Activated CD8-positive, alpha-beta T cell treated with anti-CD3 and anti-CD28 coated beads for 36 hours (primary cell): ENCODE results near the gene C6orf47. TPM values are rescaled to one million over a fixed set of nuclear protein-coding genes. Genes with fewer than 3 reads are reported as not detected.

Experiments
- ATAC-seq: fragments of 200-7000 bp; cut with Tn5 transposase; one replicate; pipeline ENCODE4 v1.10.0; 2021; ENCODE audit warnings: mild to moderate bottlenecking, moderate library complexity
- CTCF ChIA-PET: fragments of 350-600 bp; sonication (Branson Sonifier 250); formaldehyde crosslinking; loops from one replicate; lab custom pipeline; 2021; ENCODE audit warnings: antibody characterized with exemption; lab: Charles Lee
- POLR2A ChIA-PET: fragments of 350-600 bp; sonication (Branson Sonifier 250); formaldehyde crosslinking; loops from one replicate; lab custom pipeline; 2021; ENCODE audit warnings: antibody characterized with exemption; lab: Charles Lee
- DNase-seq: peaks from one replicate; pipeline ENCODE4 v3.0.0-alpha.2; 2020
- H3K27ac Mint-ChIP-seq: one replicate; pipeline ENCODE4 v1.8.0; 2021; ENCODE audit warnings: mild to moderate bottlenecking, mixed read lengths
- H3K27me3 Mint-ChIP-seq: one replicate; pipeline ENCODE4 v1.8.0; 2021; ENCODE audit warnings: mixed read lengths
- H3K36me3 Mint-ChIP-seq: one replicate; pipeline ENCODE4 v1.8.0; 2021; ENCODE audit warnings: low read depth, mixed read lengths
- H3K4me1 Mint-ChIP-seq: one replicate; pipeline ENCODE4 v1.8.0; 2021; ENCODE audit warnings: low read depth, mixed read lengths
- H3K4me3 Mint-ChIP-seq: one replicate; pipeline ENCODE4 v1.8.0; 2021; ENCODE audit warnings: mild to moderate bottlenecking, moderate library complexity, mixed read lengths
- H3K9me3 Mint-ChIP-seq: one replicate; pipeline ENCODE4 v1.8.0; 2021; ENCODE audit warnings: mixed read lengths
- intact Hi-C: fragments of 100-400 bp; cut with micrococcal nuclease; formaldehyde crosslinking; loops from one replicate; pipeline ENCODE4 v1.10.0; 2022
- total RNA-seq, 2 experiments: library from RNA; stranded (reverse); gene quantifications; one replicate each; pipeline ENCODE4 v1.2.3, GENCODE V29; 2021
- TF ChIP-seq, protein P1 (sequence below): fragments of 200-600 bp; IDR thresholded peaks from one replicate; pipeline ENCODE4 v1.8.0; 2022; ENCODE audit warnings: antibody characterized with exemption, mild to moderate bottlenecking

The C6orf47 gene
- total RNA-seq, 2 experiments from 2014 or later, result 11.4 to 11.7 TPM

DNA sequence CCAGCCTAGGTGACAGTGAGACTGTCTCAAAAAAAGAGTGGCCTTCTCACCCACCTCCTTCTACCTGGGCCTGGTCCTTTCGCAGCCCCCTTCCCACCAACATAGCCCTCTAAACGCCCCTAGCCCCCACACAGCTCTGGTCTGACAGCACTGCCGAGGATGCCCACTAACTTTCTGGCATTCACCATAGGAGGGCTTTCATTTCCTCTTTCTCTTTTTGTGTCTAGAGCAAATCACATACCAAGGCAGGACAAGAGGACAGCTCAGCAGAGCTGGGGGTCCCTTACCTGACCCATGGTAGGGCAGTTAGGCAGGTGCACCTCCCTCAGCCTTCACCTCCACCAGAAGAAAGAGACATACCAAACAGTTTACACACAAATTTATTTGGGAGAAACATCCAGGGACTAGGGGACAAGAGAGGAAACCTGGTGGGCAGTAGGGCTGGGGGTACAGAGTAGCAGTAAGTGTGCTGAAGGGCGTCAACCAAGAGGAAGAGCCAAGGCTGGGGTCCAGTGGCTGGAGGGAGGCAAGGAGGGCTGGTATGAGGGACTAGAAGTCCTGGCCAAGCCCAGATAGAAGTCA, 15.8 kb upstream of the C6orf47 start:
- TF ChIP-seq, protein P1, sequence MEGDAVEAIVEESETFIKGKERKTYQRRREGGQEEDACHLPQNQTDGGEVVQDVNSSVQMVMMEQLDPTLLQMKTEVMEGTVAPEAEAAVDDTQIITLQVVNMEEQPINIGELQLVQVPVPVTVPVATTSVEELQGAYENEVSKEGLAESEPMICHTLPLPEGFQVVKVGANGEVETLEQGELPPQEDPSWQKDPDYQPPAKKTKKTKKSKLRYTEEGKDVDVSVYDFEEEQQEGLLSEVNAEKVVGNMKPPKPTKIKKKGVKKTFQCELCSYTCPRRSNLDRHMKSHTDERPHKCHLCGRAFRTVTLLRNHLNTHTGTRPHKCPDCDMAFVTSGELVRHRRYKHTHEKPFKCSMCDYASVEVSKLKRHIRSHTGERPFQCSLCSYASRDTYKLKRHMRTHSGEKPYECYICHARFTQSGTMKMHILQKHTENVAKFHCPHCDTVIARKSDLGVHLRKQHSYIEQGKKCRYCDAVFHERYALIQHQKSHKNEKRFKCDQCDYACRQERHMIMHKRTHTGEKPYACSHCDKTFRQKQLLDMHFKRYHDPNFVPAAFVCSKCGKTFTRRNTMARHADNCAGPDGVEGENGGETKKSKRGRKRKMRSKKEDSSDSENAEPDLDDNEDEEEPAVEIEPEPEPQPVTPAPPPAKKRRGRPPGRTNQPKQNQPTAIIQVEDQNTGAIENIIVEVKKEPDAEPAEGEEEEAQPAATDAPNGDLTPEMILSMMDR, result no peak
- CTCF ChIA-PET, result no interaction called here
- Mint-ChIP-seq H3K9me3 (no peaks in the 10 kb centered on the region), H3K36me3 (peaks cover 18% of the 10 kb centered on the region), H3K27ac (no peak overlapping the region), H3K27me3 (no peaks in the 10 kb centered on the region), H3K4me3 (no peak overlapping the region), H3K4me1 (peaks cover 9% of the 10 kb centered on the region)
- DNase-seq (no peak), ATAC-seq (no peak)
- POLR2A ChIA-PET, result interaction anchor here (1.1 kb wide), 1 partner anchor 15 kb away, joined by 3 read pairs; the partner anchor contains the start of gene C6orf47
- intact Hi-C loops, result no loop called here

- Mint-ChIP-seq H3K9me3 (no peaks in the 10 kb centered on the region), H3K4me1 (peaks cover 25% of the 10 kb centered on the region), H3K36me3 (peaks cover 69% of the 10 kb centered on the region), H3K27me3 (no peaks in the 10 kb centered on the region), H3K27ac (peak within 1 kb of the TSS; percentile 59), H3K4me3 (no peak within 1 kb of the TSS)
- POLR2A ChIA-PET, result interaction anchor here (0.6 to 1.6 kb wide), 6 partner anchors 9 to 58 kb away, joined by 3 to 4 read pairs (median 3); partner anchors contain the start of genes C6orf47 and LY6G5C
- intact Hi-C loops, result loop anchor here (10.0 kb wide), 2 partner anchors 125 to 165 kb away; partner anchors contain the start of genes ATP6V1G2, DDX39B and NFKBIL1
- ATAC-seq (no peak), DNase-seq (no peak)
- CTCF ChIA-PET, result interaction anchor here (0.8 to 2.3 kb wide), 4 partner anchors 10 to 283 kb away, joined by 3 to 8 read pairs (median 4); partner anchors contain the start of gene LY6G5C
- TF ChIP-seq, protein P1, result no peak
Observed at GRCh38 chr6:31669676-31670075, 9.1 kb upstream of the C6orf47 start, which contains the start of gene LY6G5B. TSS of gene LY6G5B (plus strand) at chr6:31669976. CDS start at chr6:31670951, 975 bp downstream.

DNA sequence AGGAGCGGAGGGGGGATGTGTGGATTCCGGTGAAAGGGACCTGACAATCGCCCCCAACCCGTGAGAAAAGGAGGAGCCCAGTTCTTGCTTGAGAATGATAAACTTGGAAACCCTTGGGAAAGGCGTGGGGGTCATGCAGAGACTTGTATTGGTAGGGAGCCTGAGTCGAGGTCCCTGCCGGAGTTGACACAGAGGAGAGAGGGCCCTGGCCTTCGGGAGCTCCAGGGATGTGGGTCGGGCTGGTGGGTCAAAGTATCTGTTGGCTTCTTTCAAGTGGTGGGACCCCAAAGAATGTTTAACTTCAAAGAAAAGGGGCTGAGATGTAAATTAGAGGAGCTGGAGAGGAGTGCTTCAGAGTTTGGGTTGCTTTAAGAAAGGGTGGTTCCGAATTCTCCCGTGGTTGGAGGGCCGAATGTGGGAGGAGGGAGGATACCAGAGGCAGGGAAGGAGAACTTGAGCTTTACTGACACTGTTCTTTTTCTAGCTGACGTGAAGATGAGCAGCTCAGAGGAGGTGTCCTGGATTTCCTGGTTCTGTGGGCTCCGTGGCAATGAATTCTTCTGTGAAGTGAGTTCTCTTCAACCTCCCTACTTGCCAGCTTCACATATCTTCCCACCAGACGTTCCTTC, 5.9 kb upstream of the C6orf47 start:
- Mint-ChIP-seq H3K27ac (peak overlapping the region; percentile 97), H3K27me3 (no peaks in the 10 kb centered on the region), H3K4me3 (peak overlapping the region; percentile 98), H3K36me3 (peaks cover 82% of the 10 kb centered on the region), H3K9me3 (no peaks in the 10 kb centered on the region), H3K4me1 (peaks cover 54% of the 10 kb centered on the region)
- TF ChIP-seq, protein P1, result no peak
- ATAC-seq, result no peak
- DNase-seq, result no peak
- CTCF ChIA-PET, result interaction anchor here (0.7 to 0.9 kb wide), 2 partner anchors 71 to 173 kb away, joined by 3 read pairs; no protein-coding TSS in a partner anchor
- POLR2A ChIA-PET, result interaction anchor here (0.5 to 8.5 kb wide), 10 partner anchors 12 to 172 kb away, joined by 3 to 160 read pairs (median 4); partner anchors contain the start of genes ABHD16A, APOM, BAG6 and DDX39B
- intact Hi-C loops, result loop anchor here (10.0 kb wide), 2 partner anchors 122 to 168 kb away; partner anchors contain the start of genes ATP6V1G2, DDX39B and NFKBIL1

DNA sequence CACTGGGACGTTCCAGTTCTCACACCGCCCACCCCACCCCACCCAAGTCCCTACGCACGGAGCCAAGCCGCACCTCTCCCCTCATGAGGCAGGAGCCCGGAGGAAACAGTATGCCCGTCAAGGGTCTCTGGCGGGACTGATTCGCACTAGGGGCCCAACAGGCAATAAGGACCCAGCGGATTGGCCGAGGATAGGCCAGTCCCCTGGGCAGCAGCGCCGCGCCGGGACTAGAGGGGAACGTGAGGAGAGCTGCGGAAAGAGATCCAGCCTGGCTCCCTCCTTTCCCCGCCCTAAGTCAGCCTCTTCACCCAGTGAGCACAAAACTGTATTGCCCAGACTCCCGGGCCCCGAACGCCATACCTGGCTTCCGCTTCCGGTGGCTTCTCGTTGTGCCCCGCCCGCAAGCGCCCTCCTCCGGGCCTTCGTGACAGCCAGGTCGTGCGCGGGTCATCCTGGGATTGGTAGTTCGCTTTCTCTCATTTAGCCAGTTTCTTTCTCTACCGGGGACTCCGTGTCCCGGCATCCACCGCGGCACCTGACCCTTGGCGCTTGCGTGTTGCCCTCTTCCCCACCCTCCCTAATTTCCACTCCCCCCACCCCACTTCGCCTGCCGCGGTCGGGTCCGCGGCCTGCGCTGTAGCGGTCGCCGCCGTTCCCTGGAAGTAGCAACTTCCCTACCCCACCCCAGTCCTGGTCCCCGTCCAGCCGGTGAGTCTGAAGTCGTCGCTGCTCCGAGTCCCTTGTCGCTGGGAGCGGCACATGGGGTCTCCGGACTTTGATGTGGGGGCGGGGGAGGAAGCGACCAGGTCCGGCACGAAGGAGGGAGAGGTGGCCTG, 5.1 kb upstream of the C6orf47 start, which contains the start of gene CSNK2B:
TSS of gene CSNK2B (plus strand) at position 580 of the 836 bp plus-strand sequence. CDS start 752 bp downstream, outside the sequence.
- ChIA-PET POLR2A (interaction anchor here (0.6 to 8.5 kb wide), 26 partner anchors 7 to 198 kb away, joined by 3 to 160 read pairs (median 4); partner anchors contain the start of genes ABHD16A, APOM, BAG6 and DDX39B), CTCF (interaction anchor here (0.9 to 2.8 kb wide), 3 partner anchors 13 to 73 kb away, joined by 3 to 16 read pairs (median 3); partner anchors contain the start of genes ABHD16A and BAG6)
- no peaks in the 10 kb centered on the region for H3K27me3 Mint-ChIP-seq
- DNase-seq (peak; percentile 99), ATAC-seq (peak; percentile 88)
- peaks cover 83% of the 10 kb centered on the region for H3K36me3 Mint-ChIP-seq
- intact Hi-C loops, result loop anchor here (2.0 to 10.0 kb wide), 3 partner anchors 45 to 169 kb away; partner anchors contain the start of genes ATP6V1G2, DDX39B, NFKBIL1 and PRRC2A
- H3K9me3 Mint-ChIP-seq, result no peaks in the 10 kb centered on the region
- peak within 1 kb of the TSS; percentile 97 for H3K27ac Mint-ChIP-seq
- peaks cover 61% of the 10 kb centered on the region for H3K4me1 Mint-ChIP-seq
- H3K4me3 Mint-ChIP-seq, result peak within 1 kb of the TSS; percentile 98
- TF ChIP-seq, protein P1, result no peak
